ENCODE results near the gene TMCC1. TPM values are rescaled to one million over a fixed set of nuclear protein-coding genes. Genes with fewer than 3 reads are reported as not detected.

The TMCC1 gene
- total RNA-seq, 1 donor from 2014 or later: 28.0 TPM

GRCh38 chr3:129740090-129740489 lies 153.4 kb downstream of the TMCC1 start:
- Histone ChIP-seq H3K36me3 (ENCODE audit: control insufficient read depth, insufficient read depth, low read length) (no peaks in the 10 kb centered on the region), H3K4me3 (ENCODE audit: low read depth, low read length) (no peak overlapping the region), H3K27me3 (ENCODE audit: control insufficient read depth, insufficient read depth, low read length) (no peaks in the 10 kb centered on the region)
- TF ChIP-seq CTCF (IDR thresholded peaks at IDR 0.05; ENCODE audit: insufficient read depth, low read length, poor library complexity, severe bottlenecking): no peak
- DNase-seq (ENCODE audit: low read depth): no peak

GRCh38 chr3:129739634-129740033 lies 153.9 kb downstream of the TMCC1 start:
- no peak for TF ChIP-seq CTCF (IDR thresholded peaks at IDR 0.05; ENCODE audit: insufficient read depth, low read length, poor library complexity, severe bottlenecking)
- no peaks in the 10 kb centered on the region for H3K27me3 ChIP-seq (ENCODE audit: control insufficient read depth, insufficient read depth, low read length)
- H3K4me3 ChIP-seq (ENCODE audit: low read depth, low read length): no peak overlapping the region
- no peaks in the 10 kb centered on the region for H3K36me3 ChIP-seq (ENCODE audit: control insufficient read depth, insufficient read depth, low read length)
- no peak for DNase-seq (ENCODE audit: low read depth)

GRCh38 chr3:129738172-129738571 lies 155.3 kb downstream of the TMCC1 start:
- H3K4me3 ChIP-seq (ENCODE audit: low read depth, low read length): no peak overlapping the region

GRCh38 chr3:129736070-129736469 lies 157.4 kb downstream of the TMCC1 start:
- no peak for DNase-seq (ENCODE audit: low read depth)
- TF ChIP-seq CTCF (IDR thresholded peaks at IDR 0.05; ENCODE audit: insufficient read depth, low read length, poor library complexity, severe bottlenecking): no peak
- Histone ChIP-seq H3K4me3 (ENCODE audit: low read depth, low read length) (no peak overlapping the region), H3K36me3 (ENCODE audit: control insufficient read depth, insufficient read depth, low read length) (no peaks in the 10 kb centered on the region), H3K27me3 (ENCODE audit: control insufficient read depth, insufficient read depth, low read length) (no peaks in the 10 kb centered on the region)

More at GRCh38 chr3:129738172-129738571, 155.3 kb downstream of the TMCC1 start:
- Histone ChIP-seq H3K36me3 (ENCODE audit: control insufficient read depth, insufficient read depth, low read length) (no peaks in the 10 kb centered on the region), H3K27me3 (ENCODE audit: control insufficient read depth, insufficient read depth, low read length) (no peaks in the 10 kb centered on the region)
- no peak for DNase-seq (ENCODE audit: low read depth)
- TF ChIP-seq CTCF (IDR thresholded peaks at IDR 0.05; ENCODE audit: insufficient read depth, low read length, poor library complexity, severe bottlenecking): no peak

GRCh38 chr3:129735638-129736037 lies 157.9 kb downstream of the TMCC1 start:
- DNase-seq (ENCODE audit: low read depth): no peak
- Histone ChIP-seq H3K4me3 (ENCODE audit: low read depth, low read length) (no peak overlapping the region), H3K27me3 (ENCODE audit: control insufficient read depth, insufficient read depth, low read length) (no peaks in the 10 kb centered on the region), H3K36me3 (ENCODE audit: control insufficient read depth, insufficient read depth, low read length) (no peaks in the 10 kb centered on the region)
- no peak for TF ChIP-seq CTCF (IDR thresholded peaks at IDR 0.05; ENCODE audit: insufficient read depth, low read length, poor library complexity, severe bottlenecking)

GRCh38 chr3:129734449-129734848 lies 159.1 kb downstream of the TMCC1 start:
- no peak for DNase-seq (ENCODE audit: low read depth)
- no peak overlapping the region for H3K4me3 ChIP-seq (ENCODE audit: low read depth, low read length)
- no peak for TF ChIP-seq CTCF (IDR thresholded peaks at IDR 0.05; ENCODE audit: insufficient read depth, low read length, poor library complexity, severe bottlenecking)
- H3K27me3 ChIP-seq (ENCODE audit: control insufficient read depth, insufficient read depth, low read length): no peaks in the 10 kb centered on the region
- H3K36me3 ChIP-seq (ENCODE audit: control insufficient read depth, insufficient read depth, low read length): no peaks in the 10 kb centered on the region
